ENCODE results near the gene ASB6. TPM values are rescaled to one million over a fixed set of nuclear protein-coding genes. Genes with fewer than 3 reads are reported as not detected.
"Not testable (repeated sequence)": the region's sequence is repeated elsewhere in the genome, so short reads cannot be mapped to it uniquely, and the experiment has no call there.

The ASB6 gene
- total RNA-seq, 1 donor, result 21.0 TPM

- no peak overlapping the region for H3K4me3 ChIP-seq (ENCODE audit: insufficient read depth, low read length)
- H3K4me1 ChIP-seq (ENCODE audit: insufficient read depth, low read length), result peaks cover 19% of the 10 kb centered on the region
- H2AFZ ChIP-seq (ENCODE audit: low read length), result no peak overlapping the region
- peaks cover 47% of the 10 kb centered on the region for H3K36me3 ChIP-seq (ENCODE audit: insufficient read depth, low read length)
- H3K4me2 ChIP-seq (ENCODE audit: insufficient read depth, low read length), result no peak overlapping the region
- H3K79me2 ChIP-seq (ENCODE audit: insufficient read depth, low read length), result peaks cover 72% of the 10 kb centered on the region
- peaks cover 47% of the 10 kb centered on the region for H4K20me1 ChIP-seq (ENCODE audit: insufficient read depth, low read length)
- H3K27me3 ChIP-seq (ENCODE audit: insufficient read depth, low read length), result no peaks in the 10 kb centered on the region
- peak overlapping the region; percentile 77 for H3K27ac ChIP-seq (ENCODE audit: low read depth, low read length)
- TF ChIP-seq CTCF (IDR thresholded peaks at IDR 0.05; ENCODE audit: extremely low read depth, low read depth, low read length), result no peak
- no peaks in the 10 kb centered on the region for H3K9me3 ChIP-seq (ENCODE audit: low read depth, low read length)
- DNase-seq (ENCODE audit: insufficient read length, low spot score, missing footprints), result no peak
Measured at GRCh38 chr9:129639034-129639630, 2.8 kb downstream of the ASB6 start.

DNA sequence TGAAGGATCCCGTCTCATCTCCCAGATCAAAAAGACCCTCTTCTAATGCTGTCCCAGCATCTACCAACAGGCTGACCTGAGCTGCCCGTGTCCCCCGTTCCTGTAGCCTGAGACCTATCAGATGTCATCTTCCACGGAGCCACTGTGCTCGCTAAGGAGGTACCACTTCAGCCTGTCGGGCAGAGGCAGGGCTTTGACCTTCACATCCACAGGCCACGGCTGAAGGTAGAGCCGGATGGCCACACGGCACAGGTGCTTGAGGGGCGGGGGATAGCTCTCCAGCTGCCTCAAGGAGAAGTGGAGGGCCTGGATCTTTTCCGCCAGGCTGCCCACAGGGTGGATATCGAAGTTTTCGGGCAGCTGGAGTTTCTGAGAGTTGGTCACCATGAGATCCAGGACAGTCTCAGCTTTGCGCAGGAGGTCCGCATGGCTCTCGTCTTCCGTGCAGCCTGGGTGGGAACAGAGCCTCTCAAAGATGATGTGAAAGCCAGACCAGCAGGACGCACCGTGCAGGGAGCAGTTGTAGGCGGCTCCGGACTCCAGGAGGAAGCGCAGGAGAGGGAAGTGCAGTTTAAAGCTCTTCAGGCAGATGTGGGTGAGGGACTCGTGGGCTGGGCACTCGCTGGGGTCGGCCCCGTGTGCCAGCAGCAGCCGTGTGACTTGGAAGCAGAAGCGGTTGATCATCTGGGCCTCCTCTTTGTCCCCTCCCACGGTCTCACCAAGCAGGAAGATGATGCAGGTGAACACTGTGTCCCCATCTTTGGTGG, 4.1 kb downstream of the ASB6 start:
- no peaks in the 10 kb centered on the region for H3K9me3 ChIP-seq (ENCODE audit: low read depth, low read length)
- H3K79me2 ChIP-seq (ENCODE audit: insufficient read depth, low read length), result peaks cover 84% of the 10 kb centered on the region
- TF ChIP-seq CTCF (IDR thresholded peaks at IDR 0.05; ENCODE audit: extremely low read depth, low read depth, low read length), result no peak
- no peak for DNase-seq (ENCODE audit: insufficient read length, low spot score, missing footprints)
- peaks cover 55% of the 10 kb centered on the region for H3K36me3 ChIP-seq (ENCODE audit: insufficient read depth, low read length)
- no peak overlapping the region for H3K27ac ChIP-seq (ENCODE audit: low read depth, low read length)
- H3K4me2 ChIP-seq (ENCODE audit: insufficient read depth, low read length), result no peak overlapping the region
- no peak overlapping the region for H3K4me3 ChIP-seq (ENCODE audit: insufficient read depth, low read length)
- peaks cover 59% of the 10 kb centered on the region for H4K20me1 ChIP-seq (ENCODE audit: insufficient read depth, low read length)
- no peaks in the 10 kb centered on the region for H3K27me3 ChIP-seq (ENCODE audit: insufficient read depth, low read length)
- H2AFZ ChIP-seq (ENCODE audit: low read length), result no peak overlapping the region
- H3K4me1 ChIP-seq (ENCODE audit: insufficient read depth, low read length), result peaks cover 19% of the 10 kb centered on the region

- Histone ChIP-seq H3K79me2 (ENCODE audit: insufficient read depth, low read length) (peaks cover 92% of the 10 kb centered on the region), H3K4me1 (ENCODE audit: insufficient read depth, low read length) (peaks cover 27% of the 10 kb centered on the region), H3K4me3 (ENCODE audit: insufficient read depth, low read length) (no peak overlapping the region), H3K27ac (ENCODE audit: low read depth, low read length) (no peak overlapping the region), H3K27me3 (ENCODE audit: insufficient read depth, low read length) (no peaks in the 10 kb centered on the region), H3K36me3 (ENCODE audit: insufficient read depth, low read length) (peaks cover 61% of the 10 kb centered on the region), H3K9me3 (ENCODE audit: low read depth, low read length) (no peaks in the 10 kb centered on the region), H4K20me1 (ENCODE audit: insufficient read depth, low read length) (peaks cover 67% of the 10 kb centered on the region), H3K4me2 (ENCODE audit: insufficient read depth, low read length) (no peak overlapping the region), H2AFZ (ENCODE audit: low read length) (no peak overlapping the region)
- no peak for DNase-seq (ENCODE audit: insufficient read length, low spot score, missing footprints)
- no peak for TF ChIP-seq CTCF (IDR thresholded peaks at IDR 0.05; ENCODE audit: extremely low read depth, low read depth, low read length)
Measured at GRCh38 chr9:129637102-129637501, 4.8 kb downstream of the ASB6 start.

DNA sequence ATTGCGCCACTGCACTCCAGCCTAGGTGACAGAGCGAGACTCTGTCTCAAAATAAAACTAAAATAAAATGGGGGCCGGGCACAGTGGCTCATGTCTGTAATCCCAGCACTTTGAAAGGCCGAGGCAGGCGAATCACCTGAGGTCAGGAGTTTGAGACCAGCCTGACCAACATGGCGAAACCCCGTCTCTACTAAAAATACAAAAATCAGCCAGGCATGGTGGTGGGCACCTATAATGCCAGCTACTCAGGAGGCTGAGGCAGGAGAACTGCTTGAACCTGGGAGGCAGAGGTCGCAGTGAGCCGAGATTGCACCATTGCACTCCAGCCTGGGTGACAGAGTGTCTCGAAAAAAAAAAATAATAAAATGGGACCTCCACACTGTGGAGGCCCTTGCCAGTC, 5.6 kb downstream of the ASB6 start:
- H3K36me3 ChIP-seq (ENCODE audit: insufficient read depth, low read length), result peaks cover 63% of the 10 kb centered on the region
- H3K4me1 ChIP-seq (ENCODE audit: insufficient read depth, low read length), result peaks cover 34% of the 10 kb centered on the region
- H2AFZ ChIP-seq (ENCODE audit: low read length); DNase-seq (ENCODE audit: insufficient read length, low spot score, missing footprints); H3K9me3 ChIP-seq (ENCODE audit: low read depth, low read length); H3K27me3 ChIP-seq (ENCODE audit: insufficient read depth, low read length); H3K4me3 ChIP-seq (ENCODE audit: insufficient read depth, low read length); H3K4me2 ChIP-seq (ENCODE audit: insufficient read depth, low read length); H3K27ac ChIP-seq (ENCODE audit: low read depth, low read length): not testable (repeated sequence)
- peaks cover 74% of the 10 kb centered on the region for H4K20me1 ChIP-seq (ENCODE audit: insufficient read depth, low read length)
- H3K79me2 ChIP-seq (ENCODE audit: insufficient read depth, low read length), result peaks cover 94% of the 10 kb centered on the region

All from osteoblast (primary cell).